IPS DF 6.9 (cell line): Measurements from ENCODE around the gene CCDC86.

Source experiments
- DNase-seq: peaks from one replicate; pipeline ENCODE4 v3.0.0-alpha.2; 2013; ENCODE audit warnings: low read depth, low spot score
- H3K27ac ChIP-seq: one replicate; pipeline ENCODE4 v1.5.1; 2013; ENCODE audit warnings: low read length, control low read depth
- H3K27me3 ChIP-seq: 2 replicates; pipeline ENCODE4 v1.6.1; 2013; ENCODE audit warnings: mild to moderate bottlenecking, low read length; ENCODE audit not compliant: control insufficient read depth, insufficient read depth
- H3K36me3 ChIP-seq: 2 replicates; pipeline ENCODE4 v1.6.1; 2013; ENCODE audit warnings: low read length; ENCODE audit not compliant: control insufficient read depth, insufficient read depth
- H3K4me1 ChIP-seq: 2 replicates; pipeline ENCODE4 v1.6.1; 2013; ENCODE audit warnings: low read length; ENCODE audit not compliant: control insufficient read depth, insufficient read depth
- H3K4me3 ChIP-seq: 2 replicates; pipeline ENCODE4 v1.5.1; 2013; ENCODE audit warnings: mild to moderate bottlenecking, low read length
- H3K9me3 ChIP-seq: 2 replicates; pipeline ENCODE4 v1.6.1; 2013; ENCODE audit warnings: low read length, inconsistent platforms; ENCODE audit not compliant: control insufficient read depth, insufficient read depth
- WGBS: extraction: QIAGEN DNeasy Blood & Tissue Kit; methylation state at CpG from one replicate; pipeline ENCODE4 v1.1.7; 2013; ENCODE audit warnings: mixed read lengths, missing lambda C conversion rate; ENCODE audit not compliant: insufficient read length, insufficient coverage; 5-methylcytosine and 5-hydroxymethylcytosine counted together

CCDC86 gene

DNA sequence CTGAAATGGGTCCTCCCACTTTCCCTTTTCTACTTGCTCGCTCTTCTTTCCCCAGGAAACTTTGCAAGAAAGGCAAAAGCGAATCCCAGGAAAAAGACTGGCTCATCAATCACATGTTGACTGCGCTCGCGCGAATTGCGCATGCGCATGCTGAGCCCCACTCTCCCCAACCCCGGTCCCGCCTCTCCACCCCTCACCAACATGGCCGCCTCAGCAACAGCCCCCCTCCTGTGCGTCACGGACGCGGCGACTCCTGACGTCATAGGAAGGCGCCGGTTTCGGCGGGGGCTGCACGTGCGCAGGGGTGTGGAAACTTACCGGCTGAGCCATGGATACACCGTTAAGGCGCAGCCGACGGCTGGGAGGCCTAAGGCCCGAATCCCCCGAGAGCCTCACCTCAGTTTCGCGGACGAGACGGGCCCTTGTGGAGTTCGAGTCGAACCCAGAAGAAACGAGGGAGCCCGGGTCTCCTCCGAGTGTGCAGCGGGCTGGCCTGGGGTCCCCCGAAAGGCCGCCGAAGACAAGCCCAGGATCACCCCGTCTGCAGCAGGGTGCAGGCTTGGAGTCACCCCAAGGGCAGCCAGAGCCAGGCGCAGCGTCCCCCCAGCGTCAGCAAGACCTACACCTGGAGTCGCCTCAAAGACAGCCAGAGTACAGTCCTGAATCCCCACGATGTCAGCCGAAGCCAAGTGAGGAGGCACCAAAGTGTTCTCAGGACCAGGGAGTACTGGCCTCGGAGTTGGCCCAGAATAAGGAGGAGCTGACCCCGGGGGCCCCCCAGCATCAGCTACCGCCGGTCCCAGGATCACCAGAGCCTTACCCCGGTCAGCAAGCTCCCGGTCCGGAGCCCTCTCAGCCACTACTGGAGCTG, at the start of gene CCDC86:
CCDC86 (plus strand) TSS at position 317 of the 871 bp plus-strand sequence; CDS start at position 329, 12 bp downstream.
- Histone ChIP-seq H3K27me3 (no peaks in the 10 kb centered on the region), H3K4me3 (peak within 1 kb of the TSS; percentile 87), H3K4me1 (peaks cover 1% of the 10 kb centered on the region; the same call in 1 of the 2 replicates), H3K36me3 (no peaks in the 10 kb centered on the region), H3K27ac (no peak within 1 kb of the TSS), H3K9me3 (no peaks in the 10 kb centered on the region)
- DNase-seq: peak; percentile 90
- no CpG with 5 or more reads among the region's 57 CpGs for WGBS

GRCh38 chr11:60792521-60792920, 49.4 kb upstream of the CCDC86 start:
- no CpG with 5 or more reads among the region's 3 CpGs for WGBS
- Histone ChIP-seq H3K4me3 (no peak overlapping the region), H3K36me3 (no peaks in the 10 kb centered on the region), H3K4me1 (no peaks in the 10 kb centered on the region), H3K27me3 (no peaks in the 10 kb centered on the region), H3K27ac (no peak overlapping the region), H3K9me3 (peaks cover 5% of the 10 kb centered on the region)
- DNase-seq: no peak

- DNase-seq: no peak
- Histone ChIP-seq H3K4me3 (no peak overlapping the region), H3K9me3 (peaks cover 5% of the 10 kb centered on the region), H3K27ac (no peak overlapping the region), H3K4me1 (no peaks in the 10 kb centered on the region), H3K36me3 (no peaks in the 10 kb centered on the region), H3K27me3 (no peaks in the 10 kb centered on the region)
- no CpG with 5 or more reads among the region's 6 CpGs for WGBS
These were observed 46.6 kb upstream of the CCDC86 start for GRCh38 chr11:60795291-60795690.

DNA sequence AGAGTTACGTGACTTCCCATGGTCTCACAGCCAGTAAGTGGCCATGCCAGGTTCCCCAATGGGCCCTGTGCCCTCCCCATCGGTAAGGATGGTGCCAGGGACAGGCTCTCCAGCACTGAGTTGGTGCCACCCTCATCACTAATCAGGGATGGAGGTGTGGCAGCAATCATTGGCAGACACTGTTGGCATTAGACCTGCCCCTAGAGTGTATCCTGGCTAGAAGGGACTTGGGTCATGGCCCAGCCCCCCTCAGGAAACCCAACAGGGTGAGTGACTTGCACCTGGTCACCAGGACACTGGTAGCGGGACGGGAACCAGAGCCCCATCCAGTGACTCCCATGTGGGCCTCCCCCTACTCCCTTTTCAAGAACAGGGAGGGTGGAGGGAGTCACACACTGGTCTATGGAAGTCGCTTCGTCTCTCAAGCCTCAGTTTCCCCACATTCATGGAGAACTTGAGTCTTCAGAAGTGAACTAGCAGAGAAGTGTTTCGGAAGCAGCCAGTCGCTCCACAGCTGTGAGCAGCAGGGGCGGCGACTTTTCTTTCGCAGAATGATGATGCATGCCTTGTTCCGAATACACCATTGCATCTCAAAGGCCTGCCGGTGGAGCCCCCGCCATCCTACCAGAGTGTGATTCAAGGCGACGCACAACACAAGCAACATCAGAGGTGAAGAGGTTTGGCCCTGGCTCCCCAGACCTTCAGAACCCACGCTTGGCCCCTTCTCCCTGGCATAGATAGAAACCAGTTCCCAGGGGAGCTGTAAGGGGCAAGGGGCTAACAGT, 43.9 kb upstream of the CCDC86 start:
- Histone ChIP-seq H3K27ac (no peak overlapping the region), H3K36me3 (no peaks in the 10 kb centered on the region), H3K4me1 (no peaks in the 10 kb centered on the region), H3K27me3 (no peaks in the 10 kb centered on the region), H3K4me3 (no peak overlapping the region), H3K9me3 (no peaks in the 10 kb centered on the region)
- DNase-seq: no peak
- WGBS: no CpG with 5 or more reads among the region's 17 CpGs

GRCh38 chr11:60798631-60799030, 43.3 kb upstream of the CCDC86 start:
- Histone ChIP-seq H3K4me1 (no peaks in the 10 kb centered on the region), H3K36me3 (no peaks in the 10 kb centered on the region), H3K4me3 (no peak overlapping the region), H3K27me3 (no peaks in the 10 kb centered on the region), H3K27ac (no peak overlapping the region), H3K9me3 (no peaks in the 10 kb centered on the region)
- DNase-seq: no peak
- WGBS: no CpG with 5 or more reads among the region's 3 CpGs

DNA sequence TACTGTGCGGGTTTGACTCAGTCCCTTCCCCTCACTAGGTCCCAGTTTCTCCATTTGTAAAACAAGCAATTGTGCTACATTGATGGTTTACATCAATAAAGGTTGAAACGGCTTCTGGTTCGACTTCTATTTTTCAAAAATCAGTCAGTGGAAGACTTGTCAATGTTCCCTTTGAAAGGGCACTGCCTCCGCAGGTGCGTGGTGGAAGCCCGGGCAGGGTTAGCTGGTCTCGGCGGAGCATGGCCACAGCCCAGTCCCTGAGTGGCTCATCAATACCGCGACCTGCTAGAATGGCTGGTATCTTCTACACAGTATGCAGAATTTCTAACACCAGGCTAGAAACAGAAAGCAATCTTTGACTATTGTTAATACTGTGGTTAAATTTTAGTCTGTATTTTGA, 40.7 kb upstream of the CCDC86 start:
- Histone ChIP-seq H3K27ac (no peak overlapping the region), H3K36me3 (no peaks in the 10 kb centered on the region), H3K9me3 (no peaks in the 10 kb centered on the region), H3K27me3 (no peaks in the 10 kb centered on the region), H3K4me3 (no peak overlapping the region), H3K4me1 (no peaks in the 10 kb centered on the region)
- WGBS: no CpG with 5 or more reads among the region's 10 CpGs
- no peak for DNase-seq

GRCh38 chr11:60803273-60803936, 38.5 kb upstream of the CCDC86 start:
- WGBS: no CpG with 5 or more reads among the region's 7 CpGs
- Histone ChIP-seq H3K4me1 (no peaks in the 10 kb centered on the region), H3K27ac (no peak overlapping the region), H3K27me3 (no peaks in the 10 kb centered on the region), H3K9me3 (no peaks in the 10 kb centered on the region), H3K4me3 (no peak overlapping the region), H3K36me3 (no peaks in the 10 kb centered on the region)
- DNase-seq: no peak

GRCh38 chr11:60809249-60809648, 32.7 kb upstream of the CCDC86 start:
- no peaks in the 10 kb centered on the region for H3K36me3 ChIP-seq
- WGBS: no CpG with 5 or more reads among the region's 3 CpGs
- no peak overlapping the region for H3K27ac ChIP-seq
- H3K27me3 ChIP-seq: no peaks in the 10 kb centered on the region
- no peak for DNase-seq
- H3K4me1 ChIP-seq: no peaks in the 10 kb centered on the region
- H3K4me3 ChIP-seq: no peak overlapping the region
- no peaks in the 10 kb centered on the region for H3K9me3 ChIP-seq

- no peak overlapping the region for H3K27ac ChIP-seq
- no peak for DNase-seq
- no peaks in the 10 kb centered on the region for H3K9me3 ChIP-seq
- H3K4me3 ChIP-seq: no peak overlapping the region
- H3K36me3 ChIP-seq: no peaks in the 10 kb centered on the region
- H3K27me3 ChIP-seq: no peaks in the 10 kb centered on the region
- no CpG with 5 or more reads among the region's 11 CpGs for WGBS
- no peaks in the 10 kb centered on the region for H3K4me1 ChIP-seq
These were observed 32.2 kb upstream of the CCDC86 start for GRCh38 chr11:60809691-60810090.

DNA sequence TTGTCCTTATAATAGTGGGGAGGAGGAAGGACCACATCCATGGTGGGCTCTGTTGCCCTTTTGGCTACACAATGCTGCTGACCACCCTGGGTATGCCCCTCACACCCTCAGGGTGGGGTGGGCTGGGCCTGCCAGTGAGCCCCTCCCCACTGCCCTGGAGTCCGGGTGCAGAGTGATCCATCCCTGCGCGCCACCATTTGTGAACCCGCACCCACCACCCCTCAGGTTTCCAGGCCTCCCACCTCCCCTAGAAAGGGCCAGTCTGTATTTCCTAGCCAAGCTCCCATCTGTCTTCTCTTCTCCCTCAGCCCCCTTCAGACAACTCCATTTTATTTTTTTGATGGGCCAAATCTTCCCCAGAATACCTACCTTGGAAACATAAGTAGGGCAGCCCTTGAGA, 31.8 kb upstream of the CCDC86 start:
- no CpG with 5 or more reads among the region's 4 CpGs for WGBS
- DNase-seq: no peak
- no peaks in the 10 kb centered on the region for H3K4me1 ChIP-seq
- H3K36me3 ChIP-seq: no peaks in the 10 kb centered on the region
- no peak overlapping the region for H3K27ac ChIP-seq
- no peaks in the 10 kb centered on the region for H3K9me3 ChIP-seq
- H3K27me3 ChIP-seq: no peaks in the 10 kb centered on the region
- H3K4me3 ChIP-seq: no peak overlapping the region
